ENCODE measurements around the gene INPPL1. TPM values are rescaled to one million over a fixed set of nuclear protein-coding genes. Genes with fewer than 3 reads are reported as not detected.
A peak's percentile ranks its signal among the peaks of the same experiment; 100 is the strongest.

The INPPL1 gene
- total and polyA plus RNA-seq, 5 donors: 79.2 to 149 (median 113) TPM

- no peaks in the 10 kb centered on the region for H3K27me3 ChIP-seq (ENCODE audit: control insufficient read depth, insufficient read depth)
- H3K4me3 ChIP-seq (ENCODE audit: low read length): no peak overlapping the region
- peaks cover 4% of the 10 kb centered on the region for H3K4me1 ChIP-seq (ENCODE audit: control insufficient read depth, insufficient read depth, low read length)
- ATAC-seq: no peak
- intact Hi-C loops (cut with DNase I): no loop called here
- H3K27ac ChIP-seq (ENCODE audit: low read length): no peak overlapping the region
- 85% methylated on average over 5 of the region's 5 CpGs for WGBS
- no peak for DNase-seq
- no peaks in the 10 kb centered on the region for H3K9me3 ChIP-seq (ENCODE audit: control insufficient read depth, low read length)
Measured at GRCh38 chr11:72218251-72218745, 6.3 kb upstream of the INPPL1 start.

GRCh38 chr11:72220696-72221363 lies 3.7 kb upstream of the INPPL1 start:
- WGBS: 89% methylated on average over 10 of the region's 10 CpGs
- H3K27ac ChIP-seq (ENCODE audit: low read length): no peak overlapping the region
- intact Hi-C loops (cut with DNase I): no loop called here
- no peak overlapping the region for H3K4me3 ChIP-seq (ENCODE audit: low read length)
- no peak for DNase-seq
- no peaks in the 10 kb centered on the region for H3K27me3 ChIP-seq (ENCODE audit: control insufficient read depth, insufficient read depth)
- no peak for ATAC-seq
- peaks cover 10% of the 10 kb centered on the region for H3K4me1 ChIP-seq (ENCODE audit: control insufficient read depth, insufficient read depth, low read length)
- no peaks in the 10 kb centered on the region for H3K9me3 ChIP-seq (ENCODE audit: control insufficient read depth, low read length)

GRCh38 chr11:72221386-72222075 lies 3.0 kb upstream of the INPPL1 start:
- DNase-seq: peak in 1 of 3 donors; percentile 60
- no peak overlapping the region for H3K27ac ChIP-seq (ENCODE audit: low read length)
- intact Hi-C loops (cut with DNase I): no loop called here

GRCh38 chr11:72222106-72222891 lies 2.3 kb upstream of the INPPL1 start:
- ATAC-seq (no peak), DNase-seq (peak in 2 of 3 donors; percentile 23 to 48)
- H3K4me1 ChIP-seq (ENCODE audit: control insufficient read depth, insufficient read depth, low read length): peaks cover 10% of the 10 kb centered on the region
- H3K4me3 ChIP-seq (ENCODE audit: low read length): peak overlapping the region; percentile 85
- intact Hi-C loops (cut with DNase I): no loop called here
- 55% methylated on average over 6 of the region's 6 CpGs for WGBS
- H3K27ac ChIP-seq (ENCODE audit: low read length): peak overlapping the region; percentile 88
- no peaks in the 10 kb centered on the region for H3K27me3 ChIP-seq (ENCODE audit: control insufficient read depth, insufficient read depth)
- no peaks in the 10 kb centered on the region for H3K9me3 ChIP-seq (ENCODE audit: control insufficient read depth, low read length)

More at GRCh38 chr11:72221386-72222075, 3.0 kb upstream of the INPPL1 start:
- WGBS: 82% methylated on average over 7 of the region's 7 CpGs
- ATAC-seq: no peak
- Histone ChIP-seq H3K4me3 (ENCODE audit: low read length) (no peak overlapping the region), H3K27me3 (ENCODE audit: control insufficient read depth, insufficient read depth) (no peaks in the 10 kb centered on the region), H3K9me3 (ENCODE audit: control insufficient read depth, low read length) (no peaks in the 10 kb centered on the region), H3K4me1 (ENCODE audit: control insufficient read depth, insufficient read depth, low read length) (peaks cover 10% of the 10 kb centered on the region)

DNA sequence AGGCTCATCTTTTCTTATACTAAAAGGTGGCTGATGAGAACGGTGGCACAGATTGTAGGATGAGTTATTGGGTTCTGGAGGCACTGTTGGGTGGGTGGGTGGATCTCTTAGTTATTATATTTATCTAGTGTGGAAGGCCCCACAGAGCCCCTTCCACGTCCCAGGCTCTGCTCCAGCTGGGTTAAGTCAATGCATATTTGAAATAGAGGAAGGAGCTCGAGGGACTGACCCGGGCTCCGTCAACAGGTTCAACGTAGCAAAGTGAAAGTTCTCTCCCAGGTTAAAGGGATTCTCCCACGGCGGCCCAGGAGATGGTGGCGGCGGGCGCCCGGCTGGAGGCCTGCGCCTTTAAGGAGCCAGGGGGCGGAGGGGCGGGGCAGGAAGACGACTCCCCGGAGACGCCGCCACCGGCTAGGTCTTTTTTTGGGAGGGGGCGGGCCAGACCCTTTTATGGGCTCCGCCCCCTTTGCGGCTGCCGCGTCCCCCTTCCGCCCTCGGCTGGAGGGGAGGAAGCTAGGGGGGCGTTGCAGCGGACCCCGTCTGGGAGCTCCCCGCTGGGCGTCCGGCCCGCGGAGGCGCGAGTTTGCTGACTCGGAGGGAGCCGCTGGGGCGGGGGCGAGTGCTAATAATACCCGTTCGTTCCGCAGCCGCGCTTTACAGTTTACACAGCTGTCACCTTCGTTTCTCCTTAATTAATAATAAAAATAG lies 1.5 kb upstream of the INPPL1 start:
- Histone ChIP-seq H3K4me3 (ENCODE audit: low read length) (peak overlapping the region; percentile 85), H3K27me3 (ENCODE audit: control insufficient read depth, insufficient read depth) (no peaks in the 10 kb centered on the region), H3K4me1 (ENCODE audit: control insufficient read depth, insufficient read depth, low read length) (peaks cover 10% of the 10 kb centered on the region), H3K9me3 (ENCODE audit: control insufficient read depth, low read length) (no peaks in the 10 kb centered on the region), H3K27ac (ENCODE audit: low read length) (peak overlapping the region; percentile 88)
- WGBS: under 1% methylated on average over 47 of the region's 47 CpGs
- ATAC-seq (peak; percentile 91 to 92), DNase-seq (peak; percentile 95 to 98 (median 98))
- intact Hi-C loops (cut with DNase I): no loop called here

DNA sequence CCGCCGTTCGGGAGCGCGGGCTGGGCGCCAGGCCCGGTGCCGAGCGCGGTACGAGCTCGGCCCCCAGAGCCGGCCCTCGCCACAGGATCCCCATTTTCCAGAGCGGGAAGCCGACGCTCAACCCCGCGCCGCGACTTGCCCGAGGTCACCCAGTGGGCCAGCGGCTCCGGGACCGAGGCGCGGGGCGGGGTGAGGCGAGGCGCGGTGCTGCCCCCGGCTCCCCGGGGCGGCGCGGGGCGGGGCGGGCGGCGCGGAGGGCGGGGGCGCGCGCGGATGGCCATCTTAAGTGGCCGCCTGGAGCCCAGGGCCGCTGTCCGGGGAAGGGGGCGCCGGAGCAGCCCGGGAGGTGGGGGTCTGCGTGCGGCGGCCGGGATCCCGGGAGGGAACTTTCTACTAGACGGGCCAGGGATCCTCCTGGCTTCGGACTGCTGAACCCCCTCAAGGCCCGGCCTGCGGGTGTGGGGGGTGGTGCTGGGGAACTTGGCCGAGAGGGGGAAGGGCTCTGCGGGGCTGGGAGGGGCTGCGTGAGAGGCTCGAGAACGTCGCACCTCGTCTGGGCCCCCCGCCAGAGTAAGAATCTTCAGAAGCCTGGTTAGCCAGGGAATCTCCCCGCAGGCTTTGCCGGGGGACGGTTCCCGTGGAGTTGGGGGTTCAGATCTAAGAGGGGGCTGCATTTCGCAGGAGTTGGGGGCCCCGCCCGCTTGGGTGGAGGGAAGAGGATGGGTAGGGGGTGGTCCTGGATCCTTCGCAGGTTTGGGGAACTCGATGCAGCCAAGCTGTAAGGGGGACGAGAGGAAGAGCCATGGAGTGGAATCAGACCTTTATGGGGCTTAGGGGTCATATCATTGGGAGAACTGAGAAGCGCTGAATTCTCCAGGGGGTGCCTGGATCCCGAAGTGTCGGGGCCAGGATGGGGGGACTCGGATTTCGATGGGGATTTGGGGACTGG lies 678 bp upstream of the INPPL1 start:
- Histone ChIP-seq H3K27me3 (ENCODE audit: control insufficient read depth, insufficient read depth) (no peaks in the 10 kb centered on the region), H3K9me3 (ENCODE audit: control insufficient read depth, low read length) (no peaks in the 10 kb centered on the region), H3K27ac (ENCODE audit: low read length) (peak overlapping the region; percentile 88), H3K4me1 (ENCODE audit: control insufficient read depth, insufficient read depth, low read length) (peaks cover 10% of the 10 kb centered on the region), H3K4me3 (ENCODE audit: low read length) (peak overlapping the region; percentile 85)
- ATAC-seq (peak; percentile 85 to 87), DNase-seq (peak; percentile 79 to 93 (median 92))
- intact Hi-C loops (cut with DNase I): no loop called here
- WGBS: under 1% methylated on average over 84 of the region's 84 CpGs

DNA sequence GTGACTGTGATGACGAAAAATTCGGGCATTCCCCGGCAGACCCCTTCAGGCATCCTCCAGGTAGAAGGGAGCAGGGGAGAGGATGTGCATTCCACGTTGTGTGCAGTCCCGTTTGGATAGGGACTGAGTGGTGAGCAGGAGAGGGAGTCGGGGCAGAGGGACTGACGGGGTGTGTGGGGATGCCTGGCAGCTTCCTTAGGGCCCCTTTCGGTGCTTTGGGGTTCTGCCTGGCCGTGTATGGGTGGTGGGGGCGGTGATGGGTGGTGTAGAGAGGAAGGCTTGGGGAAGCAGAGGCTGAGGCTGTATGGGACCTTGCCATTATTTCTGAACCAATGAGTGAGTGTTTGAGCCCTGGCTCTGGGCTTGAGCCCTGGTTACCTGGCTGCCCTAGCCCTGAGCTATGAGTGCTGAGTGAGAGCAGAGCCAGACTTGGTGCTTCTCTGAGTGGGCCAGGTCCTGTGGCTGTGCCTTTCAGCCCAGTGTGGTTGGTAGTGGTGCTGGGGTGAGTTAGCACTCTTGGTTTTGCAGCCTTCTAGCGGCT lies 914 bp downstream of the INPPL1 start:
- H3K27ac ChIP-seq (ENCODE audit: low read length): no peak overlapping the region
- WGBS: 16% methylated on average over 11 of the region's 11 CpGs
- ATAC-seq: no peak
- peak in 1 of 3 donors; percentile 50 for DNase-seq
- H3K4me3 ChIP-seq (ENCODE audit: low read length): peak overlapping the region; percentile 85
- no peaks in the 10 kb centered on the region for H3K9me3 ChIP-seq (ENCODE audit: control insufficient read depth, low read length)
- H3K4me1 ChIP-seq (ENCODE audit: control insufficient read depth, insufficient read depth, low read length): peaks cover 10% of the 10 kb centered on the region
- intact Hi-C loops (cut with DNase I): no loop called here
- no peaks in the 10 kb centered on the region for H3K27me3 ChIP-seq (ENCODE audit: control insufficient read depth, insufficient read depth)

DNA sequence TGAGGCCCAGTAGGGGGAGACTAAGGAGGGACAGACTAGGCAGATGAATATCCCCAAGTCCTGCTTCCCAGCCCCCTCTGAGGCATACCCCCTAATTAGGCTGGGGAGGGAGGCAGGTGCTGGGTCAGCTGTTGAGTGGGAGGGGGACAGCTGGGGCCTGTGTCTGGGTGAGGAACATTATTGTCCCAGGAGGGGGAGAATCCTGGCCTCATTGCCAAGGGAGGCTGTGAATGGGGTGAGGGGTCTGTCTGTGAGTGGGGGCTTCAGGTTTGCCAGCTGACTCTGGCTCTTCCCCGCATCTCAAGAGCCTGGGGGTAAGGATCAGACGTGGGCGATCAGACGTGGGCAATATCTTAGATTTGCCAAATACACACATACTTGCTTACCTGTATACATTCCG lies 2.1 kb downstream of the INPPL1 start:
- H3K4me3 ChIP-seq (ENCODE audit: low read length): no peak overlapping the region
- H3K4me1 ChIP-seq (ENCODE audit: control insufficient read depth, insufficient read depth, low read length): peaks cover 10% of the 10 kb centered on the region
- intact Hi-C loops (cut with DNase I): no loop called here
- 84% methylated on average over 5 of the region's 5 CpGs for WGBS
- no peak for ATAC-seq
- H3K9me3 ChIP-seq (ENCODE audit: control insufficient read depth, low read length): no peaks in the 10 kb centered on the region
- peak in 1 of 3 donors; percentile 36 for DNase-seq
- H3K27ac ChIP-seq (ENCODE audit: low read length): no peak overlapping the region
- H3K27me3 ChIP-seq (ENCODE audit: control insufficient read depth, insufficient read depth): no peaks in the 10 kb centered on the region

DNA sequence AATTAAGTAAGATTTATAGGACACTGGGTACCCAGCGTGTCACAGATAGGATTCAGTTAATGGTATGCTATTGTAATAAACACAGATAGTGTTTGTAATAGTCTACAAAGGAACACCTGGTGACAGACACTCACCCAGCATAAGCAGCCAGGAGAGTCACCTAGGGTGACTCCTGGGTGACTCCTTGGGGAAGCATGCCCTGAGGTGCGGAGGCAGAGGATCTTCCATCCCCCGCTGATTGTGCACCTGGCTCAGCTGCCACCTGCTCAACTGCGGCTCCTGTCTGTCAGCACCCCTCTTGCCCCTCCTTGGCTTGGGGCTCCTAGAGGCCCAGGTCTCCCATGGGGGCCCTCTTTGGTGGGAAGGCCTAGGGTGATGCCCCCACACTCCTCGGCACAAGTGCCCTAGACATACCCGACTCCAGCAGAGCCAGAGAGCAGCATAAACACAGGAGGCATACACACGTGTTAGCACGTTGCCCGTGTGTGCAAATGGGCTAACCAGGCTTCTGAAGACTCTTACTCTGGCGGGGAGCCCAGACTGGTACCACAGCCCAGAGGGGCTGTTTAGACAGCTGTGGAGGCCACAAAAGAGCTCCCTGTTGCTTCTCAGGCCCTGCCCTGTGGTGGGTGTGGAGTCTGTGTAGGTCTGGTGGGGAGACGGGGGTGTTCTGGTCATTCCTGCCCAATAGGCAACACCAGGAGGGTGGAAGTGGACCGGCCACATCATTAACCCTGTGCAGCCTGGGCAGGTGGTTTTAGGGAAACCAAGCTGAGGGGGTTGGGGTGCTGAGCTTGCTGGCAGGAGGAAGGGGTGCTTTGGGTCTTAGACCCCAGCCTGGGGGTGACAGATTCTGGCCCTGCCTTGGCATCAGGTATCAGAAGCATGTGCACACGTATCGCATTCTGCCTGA lies 3.0 kb downstream of the INPPL1 start:
- Histone ChIP-seq H3K27me3 (ENCODE audit: control insufficient read depth, insufficient read depth) (no peaks in the 10 kb centered on the region), H3K4me1 (ENCODE audit: control insufficient read depth, insufficient read depth, low read length) (peaks cover 7% of the 10 kb centered on the region), H3K9me3 (ENCODE audit: control insufficient read depth, low read length) (no peaks in the 10 kb centered on the region), H3K27ac (ENCODE audit: low read length) (no peak overlapping the region), H3K4me3 (ENCODE audit: low read length) (no peak overlapping the region)
- WGBS: 79% methylated on average over 14 of the region's 14 CpGs
- ATAC-seq (no peak), DNase-seq (peak in 1 of 3 donors; percentile 45)
- intact Hi-C loops (cut with DNase I): no loop called here

Data from right cardiac atrium (tissue), 5 donors.